Caki2 (cell line): ENCODE data around the gene NR3C1. TPM values are rescaled to one million over a fixed set of nuclear protein-coding genes. Genes with fewer than 3 reads are reported as not detected.

Experiments
- DNase-seq: peaks from one replicate; pipeline ENCODE4 v3.0.0-alpha.2; 2015; ENCODE audit warnings: low read depth
- in situ Hi-C: cut with HindIII; loops from 2 replicates; pipeline ENCODE4 v1.10.0; 2016; ENCODE audit warnings: low sequenced_read_pairs, low pct_unique_long_range_greater_than_20kb, mixed read lengths
- total RNA-seq: library from RNA; depleted of rRNA; stranded (reverse); fragments of >200 nt; shearing (Covaris generic); gene quantifications from 2 replicates; pipeline ENCODE4 v1.2.3, GENCODE V29; 2014; ENCODE audit warnings: low replicate concordance

The NR3C1 gene
- total RNA-seq, 1 experiment from 2014 or later, result 13.8 TPM

DNA sequence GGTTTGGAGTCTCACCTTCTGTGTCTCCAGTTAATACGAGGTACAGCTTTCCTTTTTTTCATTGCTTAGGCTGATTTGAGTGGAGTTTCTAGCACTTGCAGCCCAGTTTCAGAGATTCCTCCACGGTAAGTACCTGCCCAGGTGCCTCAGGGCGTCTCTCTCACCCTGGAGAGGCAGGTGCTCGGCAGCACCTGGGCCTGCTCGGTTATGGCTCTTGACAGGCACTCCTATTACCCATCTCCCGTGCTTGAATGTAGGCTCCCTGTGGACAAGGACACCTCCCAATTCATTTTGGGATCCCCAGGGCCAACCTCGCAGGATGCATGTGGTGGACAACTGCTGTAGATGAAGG is 144.3 kb downstream of the NR3C1 start:
- in situ Hi-C loops, result no loop called here

GRCh38 chr5:143258559-143259253 is 144.8 kb downstream of the NR3C1 start:
- DNase-seq, result peak; percentile 53
- in situ Hi-C loops, result no loop called here

More for the DNA sequence above, 144.3 kb downstream of the NR3C1 start:
- no peak for DNase-seq

DNA sequence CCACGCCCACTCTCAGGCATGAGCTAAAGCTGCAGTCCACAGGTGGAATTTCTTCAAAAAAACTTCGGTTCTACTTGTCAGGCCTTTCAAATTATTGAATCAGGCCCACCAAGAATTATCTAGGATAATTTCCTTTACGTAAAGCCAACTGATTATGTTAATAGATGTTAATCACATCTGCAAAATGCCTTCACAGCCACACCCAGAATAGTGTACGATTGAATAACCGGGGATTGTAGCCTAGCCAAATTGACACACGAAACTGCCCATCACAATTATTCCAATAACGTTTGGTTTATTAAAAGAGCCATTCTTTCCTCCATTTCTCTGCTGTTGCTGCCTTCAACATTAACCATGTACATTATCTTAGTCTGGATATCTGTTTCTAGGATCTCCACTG is 148.7 kb downstream of the NR3C1 start:
- in situ Hi-C loops, result no loop called here

DNA sequence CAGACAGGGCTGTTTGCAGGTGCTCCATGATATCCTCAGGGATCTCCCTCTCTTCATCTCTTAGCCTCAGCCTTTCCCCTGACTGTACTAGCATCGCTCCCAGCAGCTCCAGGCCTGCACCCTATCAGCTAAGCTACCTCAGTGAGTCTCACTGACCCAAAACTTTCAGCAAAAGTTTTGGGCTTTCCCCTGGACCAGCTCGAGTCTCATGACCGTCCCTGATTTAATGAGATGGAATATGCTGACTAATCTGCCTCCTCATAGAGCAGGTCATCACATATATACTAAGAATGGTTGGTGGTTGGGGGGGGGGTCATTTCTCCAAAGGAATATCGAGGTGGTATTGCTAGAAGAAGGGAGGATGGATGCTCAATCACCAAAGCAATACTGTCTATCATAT is 151.5 kb downstream of the NR3C1 start:
- in situ Hi-C loops, result no loop called here
- no peak for DNase-seq

More for the DNA sequence above, 148.7 kb downstream of the NR3C1 start:
- no peak for DNase-seq

DNA sequence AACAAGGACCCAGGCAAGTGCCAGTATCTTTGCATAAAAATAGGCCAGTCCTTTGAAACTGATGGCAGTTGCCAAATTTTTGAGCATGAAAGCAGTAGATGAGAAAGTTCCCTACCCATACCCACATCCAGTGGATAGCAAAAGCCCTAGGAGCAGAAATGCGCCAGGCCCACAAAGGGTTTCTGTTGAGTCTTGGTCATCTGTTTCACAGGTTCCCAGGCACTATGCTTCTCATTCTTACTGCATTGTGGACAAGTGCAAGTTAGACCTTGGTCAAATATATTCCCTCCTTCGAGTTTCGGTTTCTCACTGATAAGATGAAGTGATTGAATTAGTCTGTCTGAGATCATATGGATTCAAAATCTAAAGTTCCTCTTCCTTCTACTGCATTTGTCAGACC is 152.3 kb downstream of the NR3C1 start:
- in situ Hi-C loops, result no loop called here
- no peak for DNase-seq

- no peak for DNase-seq
- in situ Hi-C loops, result no loop called here
Observed at GRCh38 chr5:143249851-143250250, 153.6 kb downstream of the NR3C1 start.

GRCh38 chr5:143248822-143249579 is 154.5 kb downstream of the NR3C1 start:
- in situ Hi-C loops, result no loop called here
- peak; percentile 57 for DNase-seq

GRCh38 chr5:143248391-143248790 is 155.1 kb downstream of the NR3C1 start:
- in situ Hi-C loops, result no loop called here
- DNase-seq, result no peak

- in situ Hi-C loops, result no loop called here
- DNase-seq, result no peak
Observed at GRCh38 chr5:143247134-143247815, 156.2 kb downstream of the NR3C1 start.

DNA sequence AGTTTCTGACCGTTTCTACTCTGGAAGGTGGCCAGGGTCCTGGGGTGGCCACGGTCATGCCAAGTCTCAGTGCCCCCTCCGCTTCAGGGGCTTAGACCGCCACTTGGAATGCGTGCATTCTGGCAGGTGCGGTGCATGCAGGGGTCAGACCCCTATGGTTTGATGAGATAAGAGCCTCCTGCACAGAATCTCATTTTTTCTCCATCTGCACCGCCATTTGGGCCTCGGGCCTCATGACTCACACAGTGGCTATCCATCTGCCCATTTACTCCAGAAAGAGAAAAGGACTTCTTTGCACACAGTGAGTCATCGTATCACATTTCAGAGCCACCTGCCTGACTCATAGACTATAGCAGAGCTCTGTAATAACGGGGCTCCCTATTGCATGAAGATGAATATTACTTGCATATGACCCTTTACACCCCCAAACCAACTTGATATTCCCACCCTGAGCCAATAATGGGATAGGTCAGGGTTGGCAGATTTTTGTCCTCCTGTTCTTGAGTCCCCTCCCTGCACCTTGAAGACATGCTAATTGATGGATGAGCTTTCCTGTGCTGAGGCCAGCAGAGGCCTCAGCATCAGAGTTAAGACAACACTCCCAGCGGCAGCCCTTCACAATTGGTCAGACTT is 157.4 kb downstream of the NR3C1 start:
- in situ Hi-C loops, result no loop called here
- DNase-seq, result peak; percentile 92

DNA sequence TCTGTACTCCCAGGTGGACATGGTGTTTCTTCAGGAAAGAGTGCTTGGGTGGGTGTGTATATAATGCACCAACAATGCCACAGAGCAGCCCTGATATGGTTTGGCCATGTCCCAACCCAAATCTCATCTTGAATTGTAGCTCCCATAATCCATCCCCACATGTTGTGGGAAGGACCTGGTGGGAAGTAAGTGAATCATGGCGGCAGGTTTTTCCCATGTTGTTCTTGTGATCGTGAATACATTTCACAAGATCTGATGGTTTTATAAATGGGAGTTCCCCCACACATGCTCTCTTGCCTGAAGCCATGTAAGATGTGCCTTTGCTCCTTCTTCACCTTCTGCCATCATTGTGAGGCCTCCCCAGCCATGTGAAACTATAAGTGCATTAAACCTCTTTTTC is 158.5 kb downstream of the NR3C1 start:
- in situ Hi-C loops, result no loop called here
- peak; percentile 27 for DNase-seq

GRCh38 chr5:143244000-143244736 is 159.3 kb downstream of the NR3C1 start:
- in situ Hi-C loops, result no loop called here
- peak; percentile 96 for DNase-seq

DNA sequence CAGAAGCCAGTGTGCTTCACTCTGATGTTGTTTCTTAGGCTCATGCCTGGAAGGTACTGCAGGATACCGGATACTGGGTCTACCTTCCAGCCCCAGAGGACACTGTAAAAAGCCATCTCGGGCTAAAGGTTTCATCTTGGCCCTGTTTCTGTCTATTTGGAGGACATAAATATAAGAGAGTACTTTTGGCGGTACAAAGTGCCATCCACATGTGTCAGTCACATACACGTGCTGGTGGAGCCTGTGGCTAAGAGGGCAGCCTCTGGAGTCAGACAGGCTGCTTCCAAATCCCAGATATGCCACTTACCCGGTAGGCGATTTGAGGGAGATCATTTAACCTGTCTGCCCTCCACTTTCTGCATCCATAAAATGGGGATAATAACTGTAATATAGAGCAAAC is 160.4 kb downstream of the NR3C1 start:
- in situ Hi-C loops, result no loop called here
- no peak for DNase-seq

GRCh38 chr5:143241892-143242291 is 161.6 kb downstream of the NR3C1 start:
- in situ Hi-C loops, result no loop called here
- no peak for DNase-seq

DNA sequence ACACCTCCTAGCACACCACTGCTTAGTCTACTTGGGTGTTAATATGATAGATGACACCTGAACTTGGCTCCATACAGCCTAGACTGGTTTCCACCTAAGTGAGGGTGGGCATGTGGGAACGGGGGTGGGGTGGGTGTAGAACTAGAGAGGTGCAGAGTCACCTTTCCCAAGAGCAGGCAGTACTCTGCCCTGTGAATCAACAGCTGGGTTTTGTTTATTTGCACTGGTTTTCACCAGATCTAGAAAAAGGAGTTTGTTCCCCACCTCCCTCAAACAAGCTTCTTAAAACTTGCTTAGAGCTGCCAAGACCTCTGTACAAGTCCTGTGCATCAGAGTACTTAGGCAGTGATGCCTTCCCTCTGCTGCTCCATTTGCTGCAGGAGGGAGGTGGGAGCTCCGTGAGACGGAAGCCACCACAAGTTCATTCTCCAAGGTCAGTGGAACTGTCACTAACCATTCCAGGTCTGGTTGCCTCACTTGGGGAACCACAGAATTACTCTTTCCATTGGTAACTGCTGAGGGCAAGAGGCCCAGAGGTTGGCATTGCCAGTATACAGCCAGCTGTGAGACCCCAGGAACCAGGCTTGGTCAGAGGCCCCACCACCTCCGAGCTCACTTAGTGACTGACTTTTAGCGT is 163.5 kb downstream of the NR3C1 start:
- in situ Hi-C loops, result no loop called here
- no peak for DNase-seq

GRCh38 chr5:143238620-143239019 is 164.9 kb downstream of the NR3C1 start:
- DNase-seq, result no peak
- in situ Hi-C loops, result no loop called here

DNA sequence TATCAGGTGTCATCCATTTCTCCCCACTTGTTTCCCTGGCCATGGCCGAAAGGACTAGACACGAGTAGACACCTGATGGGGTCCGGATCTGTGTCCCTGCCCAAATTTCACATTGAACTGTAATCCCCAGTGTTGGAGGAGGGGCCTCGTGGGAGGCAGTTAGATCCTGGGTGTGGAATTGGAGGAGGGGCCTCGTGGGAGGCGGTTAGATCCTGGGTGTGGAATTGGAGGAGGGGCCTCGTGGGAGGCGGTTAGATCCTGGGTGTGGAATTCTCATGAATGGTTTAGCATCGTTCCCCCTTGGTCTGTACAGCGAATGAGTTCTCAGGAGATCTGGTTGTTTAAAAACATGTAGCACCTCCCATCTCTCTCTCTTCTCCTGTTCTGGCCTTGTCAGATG is 165.8 kb downstream of the NR3C1 start:
- no peak for DNase-seq
- in situ Hi-C loops, result no loop called here

- no peak for DNase-seq
- in situ Hi-C loops, result no loop called here
Observed at GRCh38 chr5:143236682-143237081, 166.8 kb downstream of the NR3C1 start.
